G401 (cell line): Measurements from ENCODE around the gene IL4I1. TPM values are rescaled to one million over a fixed set of nuclear protein-coding genes. Genes with fewer than 3 reads are reported as not detected.

Experiments
- DNase-seq: peaks from one replicate; pipeline ENCODE4 v3.0.0-alpha.2; 2015; ENCODE audit warnings: low spot score
- in situ Hi-C: cut with HindIII; loops from 2 replicates; pipeline ENCODE4 v1.10.0; 2016; ENCODE audit warnings: low sequenced_read_pairs, mixed read lengths
- total RNA-seq: library from RNA; depleted of rRNA; stranded (reverse); fragments of >200 nt; shearing (Covaris generic); gene quantifications from 2 replicates; pipeline ENCODE4 v1.2.3, GENCODE V29; 2014

IL4I1 gene
- total RNA-seq, 1 experiment from 2014 or later = 0.07 TPM

DNA sequence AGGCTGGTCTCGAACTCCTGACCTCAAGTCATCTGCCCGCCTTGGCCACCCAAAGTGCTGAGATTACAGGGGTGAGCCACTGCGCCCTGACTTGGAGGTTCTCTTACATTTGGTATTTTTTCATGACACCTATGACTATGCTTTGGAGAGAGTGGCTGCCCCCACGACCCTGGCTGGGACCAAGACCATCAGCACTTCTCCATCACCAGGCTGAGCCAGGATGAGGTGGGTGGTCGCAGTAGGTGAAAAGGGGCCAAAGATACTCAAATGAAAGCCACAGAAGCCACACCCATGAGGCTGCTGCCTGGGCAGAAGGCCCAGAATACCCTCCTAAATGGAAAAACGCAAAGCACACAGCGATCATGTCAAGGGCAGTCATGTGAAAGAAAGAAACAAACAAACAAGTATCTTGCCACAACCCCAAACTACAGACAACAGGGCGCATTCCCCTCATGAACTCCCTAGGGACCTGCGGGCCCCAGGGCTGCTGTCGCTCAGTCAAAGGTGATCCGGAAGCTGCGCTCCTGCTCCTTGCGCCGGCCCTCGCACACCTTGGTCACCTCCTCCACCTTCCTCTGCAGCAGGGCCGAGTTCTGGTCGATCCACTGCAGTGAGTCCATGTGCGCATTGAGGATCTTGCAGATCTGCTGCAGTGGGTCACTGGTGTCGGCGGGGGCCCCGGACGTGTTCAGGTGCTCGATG is 11.2 kb upstream of the IL4I1 start:
- DNase-seq = no peak
- in situ Hi-C loops = no loop called here

DNA sequence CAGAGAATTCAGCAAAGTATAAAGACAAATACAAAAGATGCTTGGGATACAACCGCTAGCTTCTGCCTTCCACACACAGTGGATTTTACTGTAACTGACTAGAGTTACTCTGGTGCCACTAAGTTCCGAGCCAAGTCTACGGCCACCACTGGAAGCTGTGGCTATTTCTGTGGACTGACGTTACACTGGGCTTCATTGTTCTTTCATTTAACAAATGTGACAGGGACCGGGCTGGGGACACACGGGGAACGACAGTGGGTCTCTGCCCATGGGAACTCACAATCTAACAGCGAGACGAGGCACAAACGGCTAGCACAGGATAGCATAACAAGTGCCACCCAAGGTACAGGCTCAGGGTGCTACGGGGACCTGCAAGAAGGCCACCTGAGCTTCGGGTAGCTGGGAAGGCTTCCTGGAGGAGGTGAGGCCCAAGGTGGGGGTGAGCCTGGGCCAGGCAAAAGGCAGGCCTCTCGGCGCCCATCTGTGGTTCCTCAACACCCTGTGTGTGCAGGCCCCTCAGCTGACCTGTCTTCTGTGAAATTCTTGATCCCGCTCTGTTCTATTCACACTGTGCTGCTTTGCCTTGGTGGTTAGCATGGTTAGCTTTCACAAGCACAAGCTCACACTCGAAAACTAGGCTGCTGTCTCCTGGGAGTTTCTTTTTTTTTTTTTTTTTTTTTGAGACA is 10.3 kb upstream of the IL4I1 start:
- in situ Hi-C loops = no loop called here
- DNase-seq = no peak

DNA sequence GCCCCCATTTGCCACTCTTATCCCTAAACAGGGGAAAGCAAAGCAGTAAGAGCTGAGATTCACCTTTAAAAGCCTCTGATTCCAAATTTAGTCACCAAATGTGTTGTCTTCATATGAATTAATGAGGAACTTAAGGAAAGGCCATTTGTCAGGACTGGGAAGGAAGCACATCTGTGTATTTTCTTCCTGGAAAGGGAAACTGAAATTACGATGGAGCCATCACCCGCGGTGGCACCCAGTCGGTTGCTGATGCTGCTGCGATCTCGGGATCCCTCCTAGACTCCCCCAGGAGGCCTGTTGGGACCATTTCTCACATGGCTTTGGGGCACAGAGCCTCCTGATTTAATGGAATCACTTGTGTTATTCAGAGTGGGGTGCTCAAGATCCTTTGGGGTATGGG is 7.4 kb upstream of the IL4I1 start:
- in situ Hi-C loops = no loop called here
- DNase-seq = no peak

DNA sequence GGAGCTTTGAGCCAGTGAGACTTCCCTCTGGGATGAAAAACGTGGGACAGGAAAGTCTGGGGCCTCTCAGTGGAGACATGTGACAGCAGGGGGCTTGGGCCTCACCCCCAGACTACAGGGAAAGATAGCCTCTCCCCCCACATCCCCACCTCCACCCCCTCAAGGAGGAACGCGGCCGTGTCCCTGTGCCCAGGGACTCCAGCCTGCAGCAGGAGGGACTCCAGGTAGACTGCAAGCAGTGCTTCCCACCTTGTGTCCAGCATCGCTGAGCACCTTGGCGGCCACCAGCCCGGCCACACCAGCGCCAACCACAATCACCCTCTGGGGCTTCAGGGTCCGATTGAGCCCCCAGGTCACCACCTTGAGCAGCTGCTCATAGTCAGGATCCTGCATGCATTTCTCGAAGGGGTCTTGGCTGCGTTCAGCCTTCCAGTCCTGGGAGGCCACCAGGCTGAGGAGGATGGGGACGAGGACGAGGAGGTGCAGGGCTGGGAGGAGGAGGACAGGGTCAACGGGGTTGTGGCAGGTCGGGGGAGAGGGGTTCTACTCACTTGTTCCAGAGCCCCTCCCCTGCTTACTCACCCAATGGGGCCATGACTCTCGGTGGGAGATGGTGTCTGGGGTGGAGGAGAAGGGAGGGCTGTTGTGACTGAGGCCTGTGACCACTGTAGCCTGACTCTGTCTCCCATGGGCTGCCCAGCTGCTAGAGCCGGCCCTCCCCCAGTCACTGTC is 955 bp downstream of the IL4I1 start:
- DNase-seq = no peak
- in situ Hi-C loops = no loop called here

DNA sequence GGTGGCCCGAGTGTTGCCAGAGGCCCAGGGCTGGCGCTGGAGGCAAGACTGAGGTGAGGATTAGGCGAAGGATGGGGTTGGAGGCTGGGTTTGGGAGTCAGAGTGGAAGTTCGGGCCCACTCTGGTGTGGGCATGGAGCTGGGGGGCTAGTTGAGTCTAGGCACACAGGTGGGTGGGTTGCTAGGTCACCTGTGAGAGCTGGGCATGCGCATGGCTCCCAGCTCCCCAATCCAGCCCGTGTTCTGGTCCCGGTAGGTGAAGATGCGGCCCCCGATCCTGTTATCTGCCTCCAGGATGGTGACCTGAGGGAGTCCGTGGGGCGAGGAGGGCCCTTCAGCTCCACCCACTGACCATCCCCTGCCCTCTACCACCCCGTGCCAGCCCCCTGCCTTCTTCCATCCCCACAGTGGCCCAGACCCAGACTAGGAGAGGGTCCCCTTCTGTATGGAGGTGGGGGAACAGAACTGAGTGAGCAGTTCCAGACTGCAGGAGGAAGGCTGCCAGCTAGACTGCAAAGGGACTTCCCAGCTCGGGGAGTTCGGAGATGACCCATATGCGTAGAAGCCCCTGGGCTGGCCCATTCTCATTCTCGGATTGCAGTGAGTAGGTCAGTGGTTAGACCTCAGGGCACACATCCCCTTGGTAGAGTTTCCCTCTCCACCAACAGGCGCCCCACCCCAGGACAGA is 1.7 kb downstream of the IL4I1 start:
- no peak for DNase-seq
- in situ Hi-C loops = no loop called here

DNA sequence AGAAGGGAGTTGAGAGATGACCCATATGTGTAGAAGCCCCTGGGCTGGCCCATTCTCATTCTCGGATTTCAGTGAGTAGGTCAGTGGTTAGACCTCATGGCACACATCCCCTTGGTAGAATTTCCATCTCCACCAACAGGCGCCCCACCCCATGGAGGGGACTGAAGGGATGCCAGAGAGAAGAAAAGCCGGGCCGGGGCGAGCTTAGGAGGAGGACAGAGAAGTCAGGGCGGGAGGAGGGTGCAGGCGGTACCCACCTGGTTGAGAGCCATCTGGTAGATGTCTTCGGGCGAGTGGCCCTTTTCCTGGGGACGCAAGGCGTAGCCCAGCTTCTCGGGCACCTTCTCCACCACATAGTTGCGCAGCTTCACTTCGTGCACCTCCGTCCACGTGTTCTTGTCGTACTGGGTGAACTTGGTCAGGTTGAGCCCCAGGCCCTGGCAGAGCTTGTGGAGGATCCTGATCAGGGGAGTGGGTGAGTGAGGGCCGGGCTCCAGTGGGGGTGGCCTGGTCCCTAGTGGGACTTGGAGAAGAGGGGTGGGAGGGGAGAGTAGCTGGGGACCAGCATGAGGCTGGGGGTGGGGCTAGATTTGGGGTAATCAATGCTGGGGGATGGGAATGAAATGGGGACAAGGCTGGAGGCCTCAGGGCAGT is 2.5 kb downstream of the IL4I1 start:
- in situ Hi-C loops = no loop called here
- DNase-seq = no peak

DNA sequence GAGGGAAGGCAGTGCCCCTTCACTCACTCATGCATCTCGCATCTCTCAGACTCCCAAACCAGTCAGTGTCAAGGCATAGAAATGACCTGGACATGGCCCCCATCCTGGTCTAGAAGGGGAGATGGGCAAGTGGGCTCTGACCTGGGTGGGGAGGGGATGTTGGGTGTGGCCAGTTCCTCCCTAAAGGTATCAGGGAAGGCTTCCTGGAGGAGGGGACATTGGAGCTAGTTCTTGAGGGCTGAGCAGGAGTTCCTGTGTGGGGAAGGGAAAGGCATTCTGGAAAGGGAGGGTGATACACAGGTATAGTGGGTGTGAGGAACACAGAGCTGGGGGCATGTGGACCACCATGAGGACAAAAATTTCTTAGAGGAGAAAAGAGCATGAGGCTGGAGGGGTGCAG is 4.0 kb downstream of the IL4I1 start:
- DNase-seq = no peak
- in situ Hi-C loops = no loop called here

DNA sequence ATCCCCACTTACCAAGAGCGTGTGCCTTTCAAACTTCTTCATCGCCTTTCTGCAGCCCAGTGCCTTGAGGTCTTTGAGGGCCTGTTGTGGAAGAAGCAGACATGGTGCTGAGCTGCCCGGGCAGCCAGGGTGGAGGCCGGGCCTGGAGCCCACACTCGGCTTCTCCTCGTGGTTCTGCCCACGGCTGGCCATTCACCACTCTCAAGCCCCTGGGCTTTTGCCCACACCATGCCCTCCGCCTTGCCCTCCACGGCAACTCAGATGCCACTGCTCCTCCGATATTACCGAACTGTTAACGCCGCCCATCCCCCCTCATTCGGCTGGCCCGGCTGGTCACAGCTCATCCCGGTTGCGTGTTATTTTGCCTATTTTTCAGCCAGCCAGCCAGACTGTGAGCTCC is 5.3 kb downstream of the IL4I1 start:
- no peak for DNase-seq
- in situ Hi-C loops = no loop called here

DNA sequence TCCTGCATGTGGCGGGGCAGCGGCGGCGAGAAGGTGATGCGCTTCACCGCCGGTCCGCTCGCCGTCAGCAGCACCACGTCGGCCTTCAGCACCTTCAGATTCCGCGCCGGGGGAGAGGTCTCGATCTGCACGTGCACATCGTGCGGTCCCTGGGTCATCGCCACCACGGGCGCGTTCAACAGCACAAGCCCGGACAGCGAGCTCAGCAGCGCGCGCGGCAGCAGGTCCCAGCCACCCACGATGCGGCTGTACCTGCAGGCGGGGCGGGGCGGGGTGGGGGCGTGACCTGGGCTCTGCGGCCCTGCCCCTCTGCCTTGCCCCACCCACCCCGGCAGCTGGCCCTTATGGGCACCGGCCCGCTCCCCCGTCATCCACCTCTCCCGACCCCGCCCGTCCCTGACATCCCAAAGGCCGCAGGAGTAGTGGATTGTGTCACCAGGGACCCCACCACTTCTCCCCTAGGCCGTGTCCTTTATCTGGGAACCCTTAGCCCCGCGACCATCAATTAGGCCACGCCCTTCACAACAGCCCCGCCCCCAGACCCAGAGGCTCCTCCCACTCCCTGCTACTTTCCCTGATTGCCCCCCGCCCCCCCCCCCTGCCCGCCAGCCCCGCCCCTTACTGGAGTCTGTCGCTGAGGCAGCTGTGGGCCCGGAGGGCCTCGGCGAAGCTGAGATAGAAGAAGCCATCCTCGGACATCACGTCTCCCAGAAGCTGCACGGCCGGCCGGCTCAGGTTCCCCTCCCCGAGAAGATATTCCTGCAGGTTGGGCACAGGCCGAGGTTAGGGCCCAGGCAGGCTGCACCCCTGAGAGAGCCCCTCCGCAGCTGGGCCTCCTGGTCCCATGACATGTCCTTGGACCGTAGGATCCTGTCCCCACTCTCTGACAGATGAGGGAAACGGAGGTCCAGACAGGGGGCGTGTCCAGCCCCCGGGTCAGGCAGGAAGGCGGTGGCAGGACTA is 6.1 kb downstream of the IL4I1 start:
- no peak for DNase-seq

DNA sequence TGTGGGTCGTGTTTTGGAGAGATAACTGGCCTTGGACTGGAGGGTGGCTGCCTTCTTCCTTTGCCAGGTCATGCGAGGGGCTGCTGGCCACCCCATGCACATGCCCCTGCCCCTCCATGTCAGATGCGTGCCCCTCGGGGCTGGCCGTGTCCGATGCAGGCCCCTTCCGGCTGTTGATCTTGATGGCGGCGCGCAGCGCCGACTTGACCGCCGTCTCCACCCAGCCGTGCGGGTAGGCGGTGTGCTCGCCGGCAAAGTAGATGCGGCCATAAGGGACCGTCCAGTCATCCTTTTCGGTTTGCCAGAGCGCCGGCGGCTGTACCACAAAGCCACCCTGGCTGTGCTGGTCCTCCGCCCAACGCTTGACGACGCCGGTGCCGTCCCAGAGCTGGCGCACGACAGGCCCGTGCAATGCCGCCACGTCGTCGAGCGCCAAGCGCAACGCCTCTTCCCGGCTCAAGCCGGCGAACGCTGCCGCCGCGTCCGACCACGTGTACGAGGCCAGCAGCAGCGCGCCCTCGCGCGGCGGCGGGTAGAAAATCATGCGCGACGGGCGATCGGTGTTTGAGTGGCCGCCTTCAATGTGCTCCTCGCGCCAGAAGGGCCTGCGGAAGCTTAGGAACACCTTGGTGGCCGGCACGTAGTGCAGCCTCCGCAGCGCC is 6.9 kb downstream of the IL4I1 start:
- in situ Hi-C loops = no loop called here
- DNase-seq = peak; percentile 53

More for the DNA sequence above, 6.1 kb downstream of the IL4I1 start:
- in situ Hi-C loops = no loop called here

DNA sequence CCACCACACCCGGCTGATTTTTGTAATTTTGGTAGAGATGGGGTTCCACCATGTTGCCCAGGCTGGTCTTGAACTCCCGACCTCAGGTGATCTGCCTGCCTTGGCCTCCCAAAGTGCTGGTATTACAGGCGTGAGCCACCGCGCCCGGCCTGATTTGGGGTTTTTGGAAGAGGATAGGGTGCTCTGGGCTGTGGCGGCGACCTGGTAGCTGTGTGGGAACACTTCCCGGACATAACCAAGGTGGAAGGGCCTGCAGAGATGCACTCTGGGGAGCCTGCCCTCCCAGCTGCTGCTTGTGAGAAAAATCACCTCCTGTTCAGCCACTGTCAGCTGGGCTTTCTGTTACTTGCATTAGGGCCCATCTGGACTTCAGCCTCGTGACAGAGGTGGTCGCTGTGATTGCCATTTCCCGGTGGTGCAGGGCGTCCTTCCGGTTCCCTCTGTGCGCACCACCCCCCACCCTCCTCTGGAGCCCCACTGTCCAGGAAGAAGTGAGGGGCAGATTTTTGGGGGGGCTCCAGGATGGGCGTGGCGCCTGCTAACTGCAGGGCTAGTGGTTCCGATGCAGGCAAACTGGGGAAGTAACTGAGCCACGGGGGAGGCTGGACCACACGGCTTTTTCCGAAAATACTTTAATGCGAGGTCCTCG is 7.5 kb downstream of the IL4I1 start:
- no peak for DNase-seq
- in situ Hi-C loops = no loop called here

DNA sequence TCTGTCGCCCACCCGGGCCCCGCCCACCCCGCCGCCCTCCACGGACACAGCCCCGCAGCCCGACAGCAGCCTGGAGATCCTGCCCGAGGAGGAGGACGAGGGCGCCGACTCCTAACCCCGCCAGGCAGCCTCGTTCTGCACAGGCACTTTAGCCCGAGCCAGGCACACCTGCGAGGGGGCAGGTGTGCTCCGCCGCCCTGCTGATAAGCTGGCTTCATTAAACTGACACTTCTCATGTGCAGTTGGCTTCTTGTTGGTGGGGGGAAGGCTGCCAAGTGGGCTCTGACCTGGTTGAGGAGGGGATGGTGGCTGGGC is 8.2 kb downstream of the IL4I1 start:
- in situ Hi-C loops = no loop called here

DNA sequence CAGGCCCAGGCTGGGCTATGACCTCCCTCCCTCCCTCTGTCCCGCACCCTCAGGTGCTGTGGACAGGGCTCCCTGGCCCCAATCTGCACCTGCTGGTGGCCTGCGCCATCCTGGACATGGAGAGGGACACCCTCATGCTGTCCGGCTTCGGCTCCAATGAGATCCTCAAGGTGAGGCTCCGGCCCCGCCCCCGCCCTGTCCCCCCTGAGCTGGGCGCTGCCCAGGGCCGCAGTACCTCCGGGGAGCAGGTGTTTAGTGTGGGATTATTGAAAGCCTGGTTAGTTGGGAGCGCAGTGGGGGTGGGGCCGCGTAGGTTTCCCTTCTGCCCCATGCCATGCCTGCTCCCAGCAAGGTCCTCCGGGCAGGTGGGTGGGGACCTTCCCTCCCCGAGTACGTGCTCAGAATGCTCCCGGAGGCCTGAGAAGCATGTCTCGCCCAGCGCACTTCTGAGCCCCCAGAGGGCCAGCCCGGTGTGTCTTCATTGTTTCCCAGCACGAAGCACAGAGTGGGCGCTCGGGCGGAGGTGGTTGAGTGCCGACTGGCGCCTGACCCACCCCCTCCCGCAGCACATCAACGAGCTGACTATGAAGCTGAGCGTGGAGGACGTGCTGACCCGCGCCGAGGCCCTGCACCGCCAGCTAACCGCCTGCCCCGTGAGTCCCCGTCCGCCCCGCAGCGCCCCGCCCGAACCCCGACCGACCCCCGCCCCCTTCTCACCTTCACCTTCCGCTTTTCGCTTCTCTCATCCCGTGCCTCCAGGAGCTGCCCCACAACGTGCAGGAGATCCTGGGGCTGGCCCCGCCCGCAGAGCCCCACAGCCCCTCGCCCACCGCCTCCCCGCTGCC is 8.8 kb downstream of the IL4I1 start:
- DNase-seq = no peak
- in situ Hi-C loops = no loop called here

More for the DNA sequence above, 8.2 kb downstream of the IL4I1 start:
- no peak for DNase-seq

DNA sequence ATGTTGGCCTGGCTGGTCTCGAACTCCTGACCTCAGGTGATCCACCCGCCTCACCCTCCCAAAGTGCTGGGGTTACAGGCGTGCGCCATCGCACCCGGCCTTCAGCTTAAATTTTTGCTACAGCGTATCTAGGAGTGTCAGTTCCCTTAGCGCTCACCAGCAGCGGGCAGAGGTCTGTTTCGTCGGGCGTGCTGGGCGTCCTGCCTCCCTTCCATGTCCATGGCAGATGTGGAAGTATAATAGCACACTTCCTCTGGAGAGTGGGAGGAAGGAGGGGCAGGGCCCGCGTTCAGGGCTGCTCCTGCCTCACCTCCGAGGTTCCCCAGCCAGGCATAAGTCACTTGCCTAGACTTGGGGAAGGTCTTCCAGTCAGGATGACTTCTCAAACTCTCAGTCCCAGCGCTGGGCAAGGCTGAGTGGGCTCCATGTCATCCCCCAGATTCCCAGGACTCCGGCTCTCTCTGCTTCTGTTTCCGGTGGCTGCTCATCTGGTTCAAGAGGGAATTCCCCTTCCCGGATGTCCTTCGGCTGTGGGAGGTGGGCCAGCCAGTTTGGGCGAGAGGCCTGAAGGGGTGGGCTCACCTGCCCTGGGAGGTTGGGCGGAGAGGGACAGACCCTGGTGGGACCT is 9.5 kb downstream of the IL4I1 start:
- DNase-seq = no peak
- in situ Hi-C loops = no loop called here

DNA sequence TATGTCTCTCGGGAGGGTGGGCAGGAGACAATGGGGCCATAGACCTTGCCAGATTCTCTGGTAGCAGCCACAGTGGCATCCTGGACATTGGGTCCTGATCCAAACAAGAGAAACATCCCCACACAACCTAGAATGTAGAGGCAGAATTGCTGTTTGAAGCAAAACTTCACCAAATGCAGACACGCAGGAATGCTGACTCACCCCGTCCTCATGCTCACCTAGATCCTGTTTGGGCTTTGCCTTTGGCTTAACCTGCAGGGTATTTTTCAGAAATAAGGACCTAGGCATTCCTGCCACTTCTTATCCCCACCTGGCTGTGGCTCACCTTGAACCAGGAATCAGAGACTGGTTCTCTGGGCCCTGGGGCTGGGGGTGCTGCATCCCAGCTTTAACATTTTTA is 11.9 kb downstream of the IL4I1 start:
- in situ Hi-C loops = no loop called here
- DNase-seq = no peak

DNA sequence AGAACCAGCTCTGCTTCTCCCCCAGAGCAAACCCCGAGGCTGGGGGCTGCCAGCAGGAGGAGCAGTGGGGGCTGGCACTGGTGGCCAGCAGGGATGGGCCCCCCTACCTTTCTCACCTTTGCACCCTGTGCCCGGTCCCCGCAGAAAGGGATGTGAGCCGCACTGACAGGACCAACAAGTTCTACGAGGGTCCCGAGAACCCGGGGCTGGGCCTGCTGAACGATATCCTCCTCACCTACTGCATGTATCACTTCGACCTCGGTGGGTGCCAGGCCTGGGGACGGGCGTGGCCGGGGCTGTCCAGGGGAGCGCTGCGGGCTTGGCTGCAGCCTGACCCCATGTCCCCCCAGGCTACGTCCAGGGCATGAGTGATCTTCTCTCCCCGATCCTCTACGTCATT is 12.6 kb downstream of the IL4I1 start:
- in situ Hi-C loops = no loop called here
- DNase-seq = no peak
